Activated CD8-positive, alpha-beta memory T cell treated with anti-CD3 and anti-CD28 coated beads for 1 hour (primary cell): Measurements from ENCODE around the gene SIRT3.

Experiments used
- DNase-seq, 2 donors: peaks; one replicate each; pipeline ENCODE4 v3.0.0-alpha.2; 2020; ENCODE audit warnings: low read depth in 1 of 2; ENCODE audit errors: extremely low read depth in 1 of 2

Gene SIRT3

DNA sequence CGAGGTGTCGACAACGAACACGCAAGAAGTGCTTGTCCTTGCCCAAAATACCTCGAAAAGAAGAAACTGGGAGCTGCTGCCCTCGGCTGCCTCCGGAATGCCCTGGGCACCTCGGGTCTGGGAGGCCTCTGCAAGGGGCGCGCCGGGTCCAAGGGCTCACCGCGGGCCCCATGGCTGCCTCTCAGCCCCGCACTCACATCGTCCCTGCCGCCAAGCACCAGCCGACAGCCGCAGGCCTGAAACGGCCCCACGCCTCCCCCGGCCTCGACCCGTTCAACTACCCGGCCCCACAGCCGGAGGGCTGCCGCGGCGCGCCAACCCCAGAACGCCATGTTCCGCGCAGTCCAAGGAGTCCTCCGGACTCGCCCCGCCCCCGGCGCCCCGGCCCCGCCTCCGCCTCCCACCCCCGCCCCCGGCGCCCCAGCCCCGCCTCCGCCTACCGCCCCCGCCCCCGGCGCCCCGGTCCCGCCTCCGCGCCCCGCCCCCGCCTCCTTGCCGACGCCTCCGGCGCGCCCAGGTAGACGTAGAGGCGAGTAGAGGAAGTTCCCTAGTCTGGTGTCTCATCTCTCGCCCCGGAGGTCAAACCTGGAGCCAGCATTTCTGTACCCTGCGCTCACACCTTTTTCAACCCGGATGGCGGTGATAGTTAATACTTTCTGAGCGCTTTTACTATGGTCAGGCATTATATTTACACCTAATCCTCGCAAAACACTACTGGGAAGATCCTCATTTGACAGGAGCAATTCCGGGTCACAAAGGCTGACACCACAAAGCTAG, at the start of gene SIRT3:
Gene SIRT3, minus strand, starts transcription at position 346 of the 777 bp plus-strand sequence. Its CDS starts 14 bp downstream, at position 332.
- DNase-seq, result peak; percentile 62 to 79

DNA sequence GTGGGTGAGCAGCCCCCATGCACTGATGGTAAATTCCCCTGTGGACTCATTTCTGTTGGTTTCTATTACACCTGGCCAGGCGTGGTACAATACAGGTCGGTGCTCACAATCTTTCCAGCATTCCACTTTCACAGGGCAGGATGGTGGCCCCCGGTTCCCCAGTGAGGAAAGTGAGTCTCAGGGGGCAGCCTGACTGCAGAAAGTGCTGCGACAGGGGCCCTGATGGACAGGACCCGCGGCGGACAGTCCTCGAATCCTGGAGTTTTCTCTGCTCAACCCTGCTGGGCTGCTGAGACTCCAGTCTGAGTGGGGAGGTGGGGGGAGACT, 49.7 kb upstream of the SIRT3 start:
- DNase-seq, result no peak

DNA sequence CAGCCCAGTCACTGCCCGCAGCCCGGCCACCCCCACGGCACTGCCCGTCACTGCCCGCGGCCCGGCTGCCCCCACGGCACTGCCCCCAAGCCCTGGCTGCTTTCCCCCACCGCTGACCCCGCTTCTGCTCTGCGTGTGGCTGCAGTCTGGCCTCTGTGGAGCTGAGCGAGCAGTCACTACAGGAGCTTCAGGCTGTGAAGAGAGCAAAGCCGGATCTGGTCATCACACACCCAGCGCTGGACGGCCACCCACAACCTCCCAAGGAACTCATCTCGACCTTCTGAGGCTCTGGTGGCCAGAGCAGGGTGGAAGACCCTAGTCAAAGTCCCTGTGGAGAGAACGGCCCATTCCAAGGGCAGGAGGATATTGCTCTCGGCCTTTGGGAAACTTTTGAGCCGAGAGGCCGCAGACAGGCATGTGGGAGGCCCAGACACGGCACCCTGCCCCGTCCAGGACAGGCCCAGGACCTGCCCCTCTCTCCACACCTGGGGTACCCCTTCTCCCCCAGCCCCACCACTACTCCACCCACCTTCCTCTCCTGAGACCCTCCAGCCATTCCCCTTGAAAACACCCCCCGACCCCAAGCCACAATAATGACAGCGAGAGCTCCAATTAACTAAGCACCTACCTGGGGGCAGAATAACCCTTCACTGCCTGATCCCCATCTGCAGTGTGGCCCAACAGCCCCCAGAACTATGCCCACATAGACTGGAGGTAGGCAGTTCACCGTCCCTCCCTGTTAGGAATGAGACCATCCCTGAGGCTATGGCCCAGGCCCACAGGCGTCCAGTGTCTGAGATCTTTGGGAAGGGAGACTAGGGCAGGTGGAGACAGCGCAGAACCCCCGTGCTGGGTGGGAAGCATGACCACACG, 49.1 kb upstream of the SIRT3 start:
- no peak for DNase-seq

DNA sequence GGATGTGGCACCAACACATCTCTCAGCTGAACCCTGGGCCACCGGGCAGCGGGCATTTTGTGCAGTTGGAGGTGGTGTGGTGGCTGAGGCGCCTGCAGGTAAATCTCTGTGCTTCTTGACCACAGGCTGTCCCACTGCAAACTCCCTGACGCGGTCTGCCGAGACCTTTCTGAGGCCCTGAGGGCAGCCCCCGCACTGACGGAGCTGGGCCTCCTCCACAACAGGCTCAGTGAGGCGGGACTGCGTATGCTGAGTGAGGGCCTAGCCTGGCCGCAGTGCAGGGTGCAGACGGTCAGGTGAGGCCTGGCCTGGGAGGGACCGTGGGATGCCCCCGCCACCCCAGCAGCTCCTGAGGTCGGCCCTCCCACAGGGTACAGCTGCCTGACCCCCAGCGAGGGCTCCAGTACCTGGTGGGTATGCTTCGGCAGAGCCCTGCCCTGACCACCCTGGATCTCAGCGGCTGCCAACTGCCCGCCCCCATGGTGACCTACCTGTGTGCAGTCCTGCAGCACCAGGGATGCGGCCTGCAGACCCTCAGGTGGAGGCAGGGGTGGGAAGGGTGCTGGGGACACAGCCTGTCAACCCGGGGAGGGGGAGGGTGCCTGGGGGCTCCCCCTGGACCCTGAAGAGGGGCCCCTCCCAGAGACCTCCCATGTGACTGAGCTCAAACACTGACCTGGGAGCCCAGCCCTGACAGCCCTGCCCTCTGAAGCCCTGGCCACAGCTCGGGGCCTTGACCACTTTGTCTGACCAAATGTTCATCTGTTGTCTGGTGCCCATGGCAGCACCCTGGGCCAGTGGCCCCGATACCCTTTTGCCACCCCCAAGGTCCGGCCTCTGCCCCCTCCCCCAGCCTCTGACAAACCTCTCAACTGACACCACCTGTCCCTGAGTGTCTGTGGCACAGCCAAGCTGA, 48.2 kb upstream of the SIRT3 start:
- DNase-seq, result no peak

DNA sequence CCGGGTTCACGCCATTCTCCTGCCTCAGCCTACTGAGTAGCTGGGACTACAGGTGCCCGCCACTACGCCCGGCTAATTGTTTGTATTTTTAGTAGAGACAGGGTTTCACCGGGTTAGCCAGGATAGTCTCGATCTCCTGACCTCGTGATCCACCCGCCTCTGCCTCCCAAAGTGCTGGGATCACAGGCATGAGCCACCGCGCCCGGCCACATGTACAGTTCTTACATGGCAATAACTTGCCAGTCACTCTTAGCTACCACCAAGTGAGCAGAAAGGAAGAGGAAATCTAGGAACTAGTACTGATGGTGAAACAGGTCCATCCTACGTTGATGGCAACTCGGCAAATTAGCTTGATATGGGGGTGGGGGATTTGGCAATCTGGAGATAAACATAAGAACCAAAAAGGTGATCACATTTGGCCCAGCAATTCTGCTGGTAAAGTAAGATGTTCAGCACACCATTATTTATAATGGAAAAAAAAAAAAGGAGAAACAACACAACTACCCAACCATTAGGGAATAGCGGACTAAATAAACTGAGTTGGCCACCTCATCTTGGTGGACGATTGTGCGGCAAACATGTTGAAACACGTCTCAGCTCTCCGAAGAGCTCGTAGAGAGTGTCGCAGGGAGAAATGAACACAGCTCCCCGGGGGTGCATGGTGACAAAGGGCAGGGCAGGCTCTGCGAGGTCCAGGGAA, 47.4 kb upstream of the SIRT3 start:
- DNase-seq, result no peak

DNA sequence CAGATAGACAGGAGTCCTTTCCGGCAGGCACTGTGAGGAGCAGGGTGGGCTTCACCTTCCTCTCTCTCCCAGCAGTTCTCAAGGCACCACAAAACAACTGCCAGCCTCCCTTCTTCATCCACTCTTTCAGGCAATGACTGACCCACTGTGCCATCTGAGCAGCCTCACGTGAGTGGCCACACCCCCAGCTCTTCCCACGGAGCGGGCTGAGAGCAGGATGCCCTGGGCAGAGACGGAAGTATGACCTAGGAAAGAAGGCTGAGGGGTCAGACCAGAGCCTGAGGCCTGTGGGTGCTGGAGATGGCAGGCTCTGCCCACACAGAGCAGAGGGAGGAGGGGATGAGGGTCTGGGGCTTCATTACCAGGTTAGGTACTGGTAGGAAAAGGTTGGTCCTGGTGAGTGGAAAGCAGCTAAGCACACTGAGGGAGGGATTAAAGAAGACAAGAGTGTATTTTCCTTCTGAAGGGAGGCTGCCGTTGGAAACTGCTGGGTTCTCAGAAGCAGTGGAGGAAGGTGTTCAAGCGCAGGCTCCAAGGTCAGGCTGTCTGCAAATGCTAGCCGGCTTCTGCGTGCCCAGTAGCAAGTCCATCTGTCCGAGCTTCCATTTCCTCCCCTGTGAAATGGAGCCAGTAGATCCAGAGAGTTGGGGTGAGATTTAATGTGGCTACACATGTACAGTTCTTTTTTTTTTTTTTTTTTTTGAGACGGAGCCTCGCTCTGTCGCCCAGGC, 46.7 kb upstream of the SIRT3 start:
- DNase-seq, result no peak

DNA sequence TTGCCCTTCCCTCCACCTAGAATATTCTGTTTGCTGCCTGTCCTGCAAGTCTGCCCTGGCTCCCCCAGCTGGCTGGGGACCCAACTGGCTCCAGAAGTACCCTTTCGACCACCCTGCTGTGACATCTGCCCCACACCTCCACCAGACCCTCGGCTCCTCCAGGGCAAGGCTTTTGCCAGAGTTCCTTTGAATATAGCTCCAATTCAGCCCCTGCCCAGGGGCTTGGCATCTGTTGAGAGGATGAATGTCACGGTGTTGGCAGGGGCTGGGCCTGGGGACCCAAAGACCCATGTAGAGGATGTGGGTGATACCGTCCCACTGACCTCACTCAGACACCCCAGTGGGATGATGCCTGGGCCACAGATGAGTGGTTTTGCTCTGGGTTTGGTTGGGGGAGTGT, 46.0 kb upstream of the SIRT3 start:
- DNase-seq, result no peak

DNA sequence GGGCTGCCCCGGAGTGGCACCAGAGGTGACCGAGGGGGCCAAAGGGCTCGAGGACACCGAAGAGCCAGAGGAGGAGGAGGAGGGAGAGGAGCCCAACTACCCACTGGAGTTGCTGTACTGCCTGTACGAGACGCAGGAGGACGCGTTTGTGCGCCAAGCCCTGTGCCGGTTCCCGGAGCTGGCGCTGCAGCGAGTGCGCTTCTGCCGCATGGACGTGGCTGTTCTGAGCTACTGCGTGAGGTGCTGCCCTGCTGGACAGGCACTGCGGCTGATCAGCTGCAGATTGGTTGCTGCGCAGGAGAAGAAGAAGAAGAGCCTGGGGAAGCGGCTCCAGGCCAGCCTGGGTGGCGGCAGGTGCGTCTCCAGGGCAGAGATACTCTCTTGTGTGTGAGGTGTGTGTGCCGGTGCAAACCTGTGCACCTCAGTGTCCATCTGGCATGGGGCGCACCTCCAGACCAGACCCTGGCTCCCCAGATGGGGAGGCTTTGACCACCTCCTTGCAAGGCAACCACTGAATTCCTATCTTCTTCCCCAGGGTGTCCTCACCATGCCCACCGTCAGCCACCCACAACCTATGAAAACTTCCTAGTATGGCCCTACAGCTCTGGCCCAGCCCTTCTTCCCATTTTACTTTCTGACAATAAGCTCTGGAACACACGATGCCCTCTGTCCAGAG, 45.5 kb upstream of the SIRT3 start:
- DNase-seq, result no peak

DNA sequence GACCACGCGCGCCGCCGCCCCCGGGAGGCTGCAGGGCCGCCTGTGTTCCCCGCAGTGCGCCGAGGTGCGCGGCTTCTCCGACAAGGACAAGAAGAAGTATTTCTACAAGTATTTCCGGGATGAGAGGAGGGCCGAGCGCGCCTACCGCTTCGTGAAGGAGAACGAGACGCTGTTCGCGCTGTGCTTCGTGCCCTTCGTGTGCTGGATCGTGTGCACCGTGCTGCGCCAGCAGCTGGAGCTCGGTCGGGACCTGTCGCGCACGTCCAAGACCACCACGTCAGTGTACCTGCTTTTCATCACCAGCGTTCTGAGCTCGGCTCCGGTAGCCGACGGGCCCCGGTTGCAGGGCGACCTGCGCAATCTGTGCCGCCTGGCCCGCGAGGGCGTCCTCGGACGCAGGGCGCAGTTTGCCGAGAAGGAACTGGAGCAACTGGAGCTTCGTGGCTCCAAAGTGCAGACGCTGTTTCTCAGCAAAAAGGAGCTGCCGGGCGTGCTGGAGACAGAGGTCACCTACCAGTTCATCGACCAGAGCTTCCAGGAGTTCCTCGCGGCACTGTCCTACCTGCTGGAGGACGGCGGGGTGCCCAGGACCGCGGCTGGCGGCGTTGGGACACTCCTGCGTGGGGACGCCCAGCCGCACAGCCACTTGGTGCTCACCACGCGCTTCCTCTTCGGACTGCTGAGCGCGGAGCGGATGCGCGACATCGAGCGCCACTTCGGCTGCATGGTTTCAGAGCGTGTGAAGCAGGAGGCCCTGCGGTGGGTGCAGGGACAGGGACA, 44.8 kb upstream of the SIRT3 start:
- no peak for DNase-seq

DNA sequence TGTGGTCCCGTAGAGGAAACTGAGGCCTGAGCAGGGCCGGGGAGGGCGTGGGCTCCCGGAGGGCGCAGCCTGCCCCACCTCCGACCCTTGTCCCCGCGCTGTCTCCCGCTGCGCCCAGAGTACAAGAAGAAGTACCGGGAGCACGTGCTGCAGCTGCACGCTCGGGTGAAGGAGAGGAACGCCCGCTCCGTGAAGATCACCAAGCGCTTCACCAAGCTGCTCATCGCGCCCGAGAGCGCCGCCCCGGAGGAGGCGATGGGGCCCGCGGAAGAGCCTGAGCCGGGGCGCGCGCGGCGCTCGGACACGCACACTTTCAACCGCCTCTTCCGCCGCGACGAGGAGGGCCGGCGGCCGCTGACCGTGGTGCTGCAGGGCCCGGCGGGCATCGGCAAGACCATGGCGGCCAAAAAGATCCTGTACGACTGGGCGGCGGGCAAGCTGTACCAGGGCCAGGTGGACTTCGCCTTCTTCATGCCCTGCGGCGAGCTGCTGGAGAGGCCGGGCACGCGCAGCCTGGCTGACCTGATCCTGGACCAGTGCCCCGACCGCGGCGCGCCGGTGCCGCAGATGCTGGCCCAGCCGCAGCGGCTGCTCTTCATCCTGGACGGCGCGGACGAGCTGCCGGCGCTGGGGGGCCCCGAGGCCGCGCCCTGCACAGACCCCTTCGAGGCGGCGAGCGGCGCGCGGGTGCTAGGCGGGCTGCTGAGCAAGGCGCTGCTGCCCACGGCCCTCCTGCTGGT, 44.0 kb upstream of the SIRT3 start:
- DNase-seq, result no peak

DNA sequence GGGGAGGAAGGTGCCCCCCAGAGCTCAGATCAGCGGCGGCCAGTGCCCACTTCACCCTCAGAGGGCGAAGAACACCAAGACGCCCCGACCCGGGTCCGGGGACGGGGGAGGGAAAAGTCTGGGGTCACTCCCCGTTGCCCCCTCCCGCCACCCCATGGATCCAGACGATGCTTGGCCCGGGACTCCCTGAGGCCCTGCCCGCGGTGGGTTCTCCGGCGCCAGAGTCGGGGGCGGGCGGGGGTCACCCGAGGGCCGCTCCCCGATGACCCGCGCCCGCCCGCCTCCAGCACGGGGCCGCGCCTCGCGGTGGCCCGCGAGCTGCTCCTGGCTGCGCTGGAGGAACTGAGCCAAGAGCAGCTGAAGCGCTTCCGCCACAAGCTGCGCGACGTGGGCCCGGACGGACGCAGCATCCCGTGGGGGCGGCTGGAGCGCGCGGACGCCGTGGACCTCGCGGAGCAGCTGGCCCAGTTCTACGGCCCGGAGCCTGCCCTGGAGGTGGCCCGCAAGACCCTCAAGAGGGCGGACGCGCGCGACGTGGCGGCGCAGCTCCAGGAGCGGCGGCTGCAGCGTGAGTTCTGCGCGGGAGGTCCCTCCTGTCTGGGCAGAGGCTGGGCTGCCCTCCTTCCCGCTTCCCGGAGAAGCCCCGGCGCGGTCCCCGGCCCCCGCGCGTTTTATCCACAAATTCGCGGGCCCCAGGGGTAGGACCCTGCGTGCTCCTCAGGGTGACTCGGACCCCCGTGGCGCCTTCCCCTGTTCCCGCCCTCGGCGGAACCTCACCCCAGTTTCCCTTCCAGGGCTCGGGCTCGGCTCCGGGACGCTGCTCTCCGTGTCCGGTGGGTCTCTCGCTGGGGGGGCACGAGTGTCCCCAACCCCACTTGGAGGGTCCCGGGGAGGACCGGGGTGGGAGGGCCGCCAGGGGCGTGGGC, 43.2 kb upstream of the SIRT3 start:
- DNase-seq, result no peak

DNA sequence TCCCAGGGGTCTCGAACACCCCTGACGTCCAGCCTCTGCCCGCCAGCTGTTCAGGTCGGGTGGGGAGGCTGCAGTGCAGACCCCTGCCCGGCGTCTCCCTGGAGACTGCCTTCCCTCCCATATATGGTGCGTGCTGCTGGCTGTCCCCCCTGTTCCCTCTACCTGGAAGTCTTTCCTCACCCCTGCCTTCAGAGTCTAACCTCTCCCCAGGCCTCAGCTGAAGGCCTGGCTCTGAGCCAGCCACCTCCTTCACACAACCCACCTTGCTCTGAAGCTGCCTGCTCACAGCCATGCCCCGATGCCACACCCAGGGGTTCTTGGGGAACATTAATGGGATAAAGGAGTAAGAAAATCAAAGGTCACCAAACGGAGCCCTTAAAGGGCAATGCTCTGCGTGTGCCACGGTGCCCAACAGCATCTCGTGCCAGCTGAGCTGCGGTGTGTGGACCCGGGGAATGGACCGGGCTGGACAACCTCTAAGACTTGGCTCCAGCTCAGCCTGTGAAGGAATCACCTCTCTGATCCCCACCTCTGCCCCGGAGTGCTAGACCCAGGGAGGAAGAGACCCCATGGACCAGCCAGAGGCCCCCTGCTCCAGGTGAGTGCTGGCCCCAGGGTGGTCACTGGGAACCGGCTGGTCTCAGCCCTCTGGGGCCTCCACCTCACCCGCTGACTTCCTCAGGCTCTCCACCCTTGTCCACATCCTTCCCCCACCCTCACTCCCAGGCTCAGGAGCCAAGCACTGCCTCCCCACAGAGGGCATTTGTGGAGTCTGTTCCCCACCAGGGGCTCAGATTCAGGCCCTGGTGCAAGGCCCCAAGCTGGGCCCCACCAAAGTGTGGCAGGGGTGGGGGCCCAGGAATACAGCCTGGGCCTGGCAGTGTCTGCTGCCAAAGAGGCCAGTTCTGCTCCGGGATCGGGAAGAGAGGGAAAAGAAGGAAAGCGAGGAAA, 42.1 kb upstream of the SIRT3 start, which contains the start of gene NLRP6:
Gene NLRP6, plus strand, starts transcription at position 407 of the 951 bp plus-strand sequence. Its CDS starts 163 bp downstream, at position 570.
- DNase-seq, result no peak

DNA sequence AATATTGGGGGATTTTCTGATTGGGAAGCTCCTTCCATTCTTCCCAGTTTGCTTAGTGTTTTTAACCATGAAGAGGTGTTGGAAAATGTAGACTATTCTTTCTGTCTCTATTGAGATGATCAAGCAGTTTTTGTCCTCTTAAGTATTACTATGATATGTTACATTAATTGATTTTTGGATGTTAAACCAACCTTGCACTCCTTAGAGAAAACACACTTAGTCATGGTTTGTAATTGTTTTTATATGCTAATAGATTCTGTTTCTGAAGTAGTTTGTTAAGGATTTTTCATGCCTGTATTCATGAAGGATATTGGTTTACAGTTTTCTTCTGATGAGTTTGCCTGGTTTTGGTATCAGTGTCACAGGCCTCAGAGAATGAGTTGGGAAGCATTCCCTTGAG, 40.1 kb upstream of the SIRT3 start:
- no peak for DNase-seq

DNA sequence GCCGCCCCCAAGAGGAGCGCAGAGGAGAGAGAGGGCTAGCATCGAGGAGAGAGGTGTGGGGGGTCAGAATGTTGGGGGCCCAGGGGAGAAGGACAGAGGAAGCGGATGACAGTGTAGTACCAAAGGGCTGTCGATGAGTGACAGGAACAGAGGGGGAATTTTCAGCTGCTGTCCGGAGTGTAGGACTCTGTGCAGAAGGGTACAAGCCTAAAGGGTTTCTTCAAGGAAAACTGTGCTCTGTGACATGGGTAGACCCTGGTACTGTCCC, 36.7 kb upstream of the SIRT3 start:
- DNase-seq, result no peak

DNA sequence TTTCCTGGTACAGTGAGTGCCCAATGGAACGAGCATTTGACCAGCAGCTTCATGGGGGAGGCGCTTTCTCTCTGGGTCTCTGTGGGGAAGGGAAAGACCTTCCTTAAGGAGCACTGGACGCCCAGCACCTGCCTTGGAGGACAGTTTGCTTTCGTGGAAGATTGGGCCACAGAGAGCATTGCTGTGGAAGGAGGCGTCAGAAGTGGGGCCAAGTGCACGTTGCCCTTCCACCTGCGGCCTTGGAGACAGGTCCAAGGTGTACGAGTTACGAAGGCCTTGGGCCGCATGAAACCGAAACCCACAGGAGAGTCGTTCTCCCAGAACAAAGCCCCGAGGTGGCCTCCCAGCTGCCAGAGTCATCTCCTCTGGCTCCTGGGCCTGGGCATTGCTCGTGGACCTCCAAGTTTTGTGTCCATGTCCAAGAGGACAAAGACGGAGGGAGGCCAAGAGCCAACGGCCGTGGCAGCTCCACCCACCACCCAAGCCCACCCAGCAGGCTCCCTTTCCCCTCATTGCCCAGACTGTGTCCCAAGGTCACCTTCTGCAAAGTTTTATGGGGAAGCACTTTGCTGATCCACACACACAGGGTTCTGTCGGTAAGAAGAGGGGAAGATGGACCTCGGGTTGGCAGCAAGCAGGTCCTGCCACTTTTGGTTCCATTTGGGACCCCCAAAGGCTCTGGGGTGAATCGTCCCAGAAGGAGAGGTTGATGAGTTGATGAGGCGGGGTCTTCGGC, 36.2 kb upstream of the SIRT3 start:
- DNase-seq, result no peak
